CD4-positive, alpha-beta T cell treated with Interferon alpha-2 for 1 hour (primary cell): Measurements from ENCODE around the gene HPX.

Experiments
- DNase-seq, 2 donors: peaks; one replicate each; pipeline ENCODE4 v3.0.0-alpha.2; 2020 to 2022

HPX gene, protein sequence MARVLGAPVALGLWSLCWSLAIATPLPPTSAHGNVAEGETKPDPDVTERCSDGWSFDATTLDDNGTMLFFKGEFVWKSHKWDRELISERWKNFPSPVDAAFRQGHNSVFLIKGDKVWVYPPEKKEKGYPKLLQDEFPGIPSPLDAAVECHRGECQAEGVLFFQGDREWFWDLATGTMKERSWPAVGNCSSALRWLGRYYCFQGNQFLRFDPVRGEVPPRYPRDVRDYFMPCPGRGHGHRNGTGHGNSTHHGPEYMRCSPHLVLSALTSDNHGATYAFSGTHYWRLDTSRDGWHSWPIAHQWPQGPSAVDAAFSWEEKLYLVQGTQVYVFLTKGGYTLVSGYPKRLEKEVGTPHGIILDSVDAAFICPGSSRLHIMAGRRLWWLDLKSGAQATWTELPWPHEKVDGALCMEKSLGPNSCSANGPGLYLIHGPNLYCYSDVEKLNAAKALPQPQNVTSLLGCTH

DNA sequence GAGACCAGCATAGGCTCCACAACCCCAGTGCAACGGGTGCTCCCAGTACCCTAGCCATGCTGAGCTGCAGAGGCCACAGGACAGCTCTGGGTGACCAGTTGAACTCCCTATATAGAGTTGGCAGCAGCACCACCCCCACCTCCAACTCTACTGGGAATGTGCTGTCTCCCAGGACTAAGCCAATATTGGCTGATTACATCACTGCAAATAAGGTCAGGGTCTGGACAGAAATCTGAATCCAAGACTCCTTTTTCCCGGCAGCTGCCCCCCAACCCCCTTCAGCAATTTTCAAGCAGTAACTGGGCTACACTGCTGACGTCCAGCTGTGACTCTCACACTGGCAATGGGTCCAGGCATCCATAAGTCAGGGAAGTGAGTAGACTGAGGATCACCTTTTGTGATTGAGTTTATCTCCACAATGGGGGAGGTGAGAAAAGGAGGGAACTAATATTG is at the start of gene HPX:
HPX (minus strand) TSS at position 82 of the 453 bp plus-strand sequence; CDS start at position 58, 24 bp downstream.
- DNase-seq = no peak

- DNase-seq = no peak
Measured at GRCh38 chr11:6489306-6489705, 48.5 kb upstream of the HPX start.

DNA sequence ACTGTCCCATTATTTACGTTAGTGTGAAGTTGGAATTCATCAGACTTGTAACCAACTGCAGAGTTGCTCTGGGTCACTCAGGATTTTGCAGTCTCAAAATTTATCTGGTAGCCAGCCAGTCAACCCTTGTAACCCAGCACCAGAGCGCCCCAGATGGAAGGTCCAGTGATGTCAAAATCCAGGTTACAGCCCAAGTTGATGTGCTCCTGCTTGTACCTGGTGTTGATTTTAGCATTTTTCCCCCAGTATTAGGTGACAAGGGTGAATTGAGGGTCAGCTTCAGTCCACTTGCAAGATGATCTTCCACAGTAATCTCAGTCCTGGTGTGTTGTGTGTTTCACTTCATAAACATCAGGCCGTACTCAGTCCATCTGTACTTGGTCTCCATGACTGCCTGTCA is 48.0 kb upstream of the HPX start:
- no peak for DNase-seq

GRCh38 chr11:6488342-6488741 is 47.6 kb upstream of the HPX start:
- DNase-seq = no peak

GRCh38 chr11:6486938-6487337 is 46.2 kb upstream of the HPX start:
- DNase-seq = no peak

- no peak for DNase-seq
Measured at GRCh38 chr11:6486256-6486655, 45.5 kb upstream of the HPX start.

- no peak for DNase-seq
Measured at GRCh38 chr11:6485661-6486060, 44.9 kb upstream of the HPX start.

DNA sequence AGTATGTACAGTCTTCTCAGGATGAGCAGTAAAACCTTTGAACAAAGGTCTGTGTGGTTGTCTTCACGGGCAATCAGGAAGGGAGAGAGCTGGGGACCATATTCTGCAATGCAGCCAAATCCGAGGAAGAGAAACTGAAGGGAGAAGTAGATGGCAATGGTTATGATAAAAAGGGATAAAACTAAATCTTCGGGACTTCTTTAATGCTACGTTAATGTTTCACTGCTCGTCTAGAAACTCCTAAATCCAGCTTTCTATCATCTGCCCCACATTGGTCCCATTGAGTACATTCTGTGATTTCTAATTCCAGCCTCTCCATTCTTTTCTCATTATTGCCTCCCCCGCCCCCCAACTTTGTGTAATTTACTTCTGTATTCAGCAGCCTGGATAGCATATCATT is 42.2 kb upstream of the HPX start:
- DNase-seq = no peak

DNA sequence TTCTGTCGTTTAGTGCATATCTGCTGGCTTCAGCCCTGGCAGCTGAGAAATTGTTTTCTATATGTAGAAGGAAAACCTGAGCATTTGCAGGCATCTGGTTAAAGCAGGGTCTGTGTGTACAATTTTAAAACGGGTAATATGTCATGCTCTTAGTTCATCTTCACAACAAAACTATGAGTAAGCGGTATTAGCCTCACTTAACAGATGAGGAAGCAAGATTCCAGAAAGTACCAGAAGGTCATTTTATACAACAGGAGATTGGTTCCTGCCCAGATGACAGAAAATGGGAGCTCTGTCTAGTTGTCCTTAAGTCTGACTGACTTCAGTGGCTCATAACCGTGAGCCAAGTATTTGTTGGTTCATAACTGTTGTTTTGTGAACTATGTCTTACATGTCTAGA is 41.7 kb upstream of the HPX start:
- DNase-seq = no peak

DNA sequence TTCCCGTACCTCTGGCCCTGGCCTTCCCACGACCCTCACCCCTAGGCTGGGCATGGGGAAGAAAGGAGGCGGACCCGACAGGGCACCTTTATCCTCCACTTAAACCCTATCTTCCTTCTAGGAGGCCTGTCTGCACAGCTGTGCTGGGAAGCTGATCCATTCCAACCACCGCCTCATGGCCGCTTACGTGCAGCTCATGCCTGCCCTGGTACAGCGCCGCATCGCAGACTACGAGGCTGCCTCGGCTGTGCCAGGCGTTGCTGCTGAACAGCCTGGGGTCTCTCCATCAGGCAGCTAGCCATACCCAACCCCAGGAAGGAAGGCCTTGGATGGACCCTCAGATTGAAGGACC is 41.1 kb upstream of the HPX start:
- no peak for DNase-seq

- peak; percentile 97 for DNase-seq
Measured at GRCh38 chr11:6481012-6481923, 40.5 kb upstream of the HPX start, which contains the start of the genes ARFIP2 and TIMM10B. TSS of gene ARFIP2 (minus strand) at chr11:6481331. CDS start at chr11:6480421, 910 bp downstream. TSS of gene TIMM10B (plus strand) at chr11:6481501. CDS start at chr11:6481517, 16 bp downstream.

DNA sequence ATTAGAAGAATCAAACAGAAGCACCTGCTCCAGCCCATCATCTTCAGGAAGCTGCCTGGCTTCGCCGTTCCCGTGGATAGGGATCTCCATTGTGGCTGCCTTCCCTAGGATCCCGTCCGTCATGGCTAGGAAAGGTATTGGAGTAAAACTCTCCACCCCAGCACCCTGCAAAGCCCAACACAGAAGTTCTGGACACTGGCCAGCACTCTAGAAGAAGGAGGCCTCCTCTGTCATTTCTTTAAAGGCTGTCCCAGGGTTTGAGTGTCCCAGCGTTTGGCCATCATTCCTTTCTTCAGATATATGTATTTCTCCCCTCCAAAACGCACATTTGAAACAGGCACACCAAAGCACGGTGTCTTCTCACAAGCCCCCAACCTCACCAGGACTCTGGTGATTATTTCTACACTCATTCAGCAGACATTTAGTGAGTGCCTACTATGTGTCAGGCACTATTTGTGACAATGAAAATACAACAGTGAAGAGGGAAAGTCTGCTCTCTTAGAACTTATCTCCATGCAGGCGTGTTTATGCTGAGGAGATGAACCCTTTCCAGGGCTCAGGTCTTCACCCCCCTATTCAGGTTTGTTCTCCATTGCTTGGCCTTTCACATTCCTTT is 39.6 kb upstream of the HPX start:
- no peak for DNase-seq

- DNase-seq = no peak
Measured at GRCh38 chr11:6476571-6476970, 35.8 kb upstream of the HPX start.

GRCh38 chr11:6475936-6476335 is 35.1 kb upstream of the HPX start:
- no peak for DNase-seq

- no peak for DNase-seq
Measured at GRCh38 chr11:6474806-6475500, 34.2 kb upstream of the HPX start.

DNA sequence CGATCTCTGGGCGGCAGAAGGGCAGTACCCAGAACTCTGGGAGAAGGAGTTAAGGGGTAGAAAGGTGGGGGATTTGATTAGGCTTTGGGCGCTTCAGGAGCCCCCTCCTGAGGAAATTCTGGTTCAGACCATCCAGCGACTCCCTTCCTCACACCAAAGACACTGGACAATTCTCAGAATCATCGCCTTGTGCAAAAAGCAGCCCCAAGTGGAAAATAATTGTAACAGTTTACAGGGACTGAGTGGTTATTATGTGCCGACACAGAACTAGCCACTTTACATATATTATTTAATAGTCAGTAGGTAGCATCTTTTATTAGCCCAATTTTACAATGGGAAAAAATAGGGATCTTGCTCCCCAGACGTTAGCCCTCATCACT is 33.6 kb upstream of the HPX start:
- DNase-seq = no peak

DNA sequence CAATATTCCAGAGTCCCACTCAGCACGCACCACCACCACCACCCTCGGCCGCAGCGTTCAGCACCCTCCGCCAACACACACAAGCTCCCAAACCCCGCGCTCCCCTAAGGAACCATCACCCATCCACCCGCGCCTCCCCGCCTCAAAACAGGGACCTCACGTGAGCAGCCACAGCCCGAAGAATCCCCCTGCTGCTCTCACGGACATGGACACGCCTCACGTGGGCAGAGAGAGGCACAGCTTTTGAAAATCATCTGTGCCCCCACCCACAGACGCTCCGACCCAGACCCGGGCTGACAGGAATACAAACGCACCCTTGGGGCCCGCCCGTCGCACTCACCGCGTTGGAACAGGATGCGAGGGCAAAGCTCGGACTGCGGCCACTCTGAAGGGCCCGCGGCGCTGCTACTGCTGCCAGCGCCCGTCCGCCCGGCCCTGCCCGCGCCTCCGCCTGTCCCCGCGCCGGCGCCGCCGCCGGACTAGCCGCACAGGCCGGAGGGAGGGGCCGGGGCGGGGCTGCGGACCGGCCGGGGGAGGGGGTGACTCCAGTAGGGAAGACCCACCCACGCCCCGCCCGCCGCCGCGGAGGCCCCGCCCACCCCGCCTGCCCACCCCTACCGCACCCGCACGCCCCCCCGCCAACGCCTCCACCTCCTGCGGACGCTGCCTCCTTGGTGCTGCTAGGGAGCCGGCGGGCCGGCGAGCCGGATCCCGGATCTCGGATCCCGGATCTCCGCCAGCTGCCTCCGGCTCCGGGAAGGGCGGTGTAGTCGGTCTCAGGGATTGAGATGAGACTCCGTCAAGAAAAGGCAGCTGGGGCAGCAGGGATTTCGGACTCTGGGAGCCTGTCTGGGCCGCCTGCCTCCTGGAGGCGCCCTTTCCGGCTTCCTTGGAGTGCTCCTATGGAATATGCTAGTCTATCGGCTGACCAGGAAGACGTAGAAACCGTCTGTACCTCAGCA is 32.9 kb upstream of the HPX start, which contains the start of gene TRIM3:
TRIM3 (minus strand) TSS at position 491 of the 962 bp plus-strand sequence. CDS start 8,246 bp downstream, outside the sequence.
- peak; percentile 80 to 83 for DNase-seq

- DNase-seq = no peak
Measured at GRCh38 chr11:6472934-6473333, 32.1 kb upstream of the HPX start.

GRCh38 chr11:6469599-6469998 is 28.8 kb upstream of the HPX start:
- DNase-seq = no peak

GRCh38 chr11:6468712-6469495 is 28.1 kb upstream of the HPX start:
- peak; percentile 21 to 73 for DNase-seq
